IMR-90 (cell line): Measurements from ENCODE around the gene PLEKHH1. TPM values are rescaled to one million over a fixed set of nuclear protein-coding genes. Genes with fewer than 3 reads are reported as not detected.

Source experiments
- ATAC-seq: fragments of 200-7000 bp; cut with Tn5 transposase; 2 replicates; pipeline ENCODE4 v1.9.1; 2020; ENCODE audit warnings: low read depth, mild to moderate bottlenecking, moderate library complexity
- BruUV-seq: library from RNA; stranded (reverse); fragments of 400-500 nt; replicated peaks from 2 replicates; lab custom pipeline; 2021; lab: Mats Ljungman, UMichigan
- CTCF ChIA-PET: fragments of 300-600 bp; formaldehyde crosslinking; extraction: SDS; loops from one replicate; lab custom pipeline; 2021; ENCODE audit warnings: antibody characterized with exemption; lab: Yijun Ruan, JAX
- POLR2A ChIA-PET: fragments of 300-600 bp; sonication (Branson Sonifier 250); formaldehyde crosslinking; loops from one replicate; lab custom pipeline; 2022; ENCODE audit warnings: antibody characterized with exemption; ENCODE audit not compliant: unreplicated experiment; lab: Charles Lee
- DNase-seq: peaks from one replicate; pipeline ENCODE4 v3.0.0; 2013
- H2AFZ ChIP-seq: replicated peaks from 2 replicates; pipeline ENCODE3; 2013; ENCODE audit warnings: low read length, mild to moderate bottlenecking; ENCODE audit not compliant: poor library complexity
- H2AK5ac ChIP-seq: 2 replicates; pipeline ENCODE4 v1.6.1; 2013; ENCODE audit warnings: low read depth, low read length, inconsistent platforms
- H2AK9ac ChIP-seq: replicated peaks from 2 replicates; pipeline ENCODE3; 2013; ENCODE audit warnings: mild to moderate bottlenecking, low read depth, low read length, moderate library complexity; ENCODE audit not compliant: poor library complexity
- H2BK120ac ChIP-seq: 2 replicates; pipeline ENCODE4 v1.6.1; 2013; ENCODE audit warnings: low read depth, low read length, inconsistent platforms
- H2BK15ac ChIP-seq: 3 replicates; pipeline ENCODE4 v1.6.1; 2013; ENCODE audit warnings: low read depth, low read length, inconsistent platforms
- H2BK20ac ChIP-seq: 2 replicates; pipeline ENCODE4 v1.6.1; 2013; ENCODE audit warnings: low read depth, mild to moderate bottlenecking, inconsistent platforms, low read length, moderate library complexity
- H2BK5ac ChIP-seq: 2 replicates; pipeline ENCODE4 v1.6.1; 2013; ENCODE audit warnings: mild to moderate bottlenecking, low read depth, low read length, inconsistent platforms; ENCODE audit not compliant: poor library complexity, severe bottlenecking
- H3K14ac ChIP-seq: replicated peaks from 2 replicates; pipeline ENCODE4 v1.6.1; 2013; ENCODE audit warnings: low read depth, low read length, inconsistent platforms
- H3K18ac ChIP-seq: 2 replicates; pipeline ENCODE4 v1.6.1; 2013; ENCODE audit warnings: low read depth, low read length, control low read depth
- H3K23ac ChIP-seq: 2 replicates; pipeline ENCODE4 v1.6.1; 2013; ENCODE audit warnings: low read depth, low read length, inconsistent platforms
- H3K27ac ChIP-seq: 2 replicates; pipeline ENCODE4 v1.5.1; 2013; ENCODE audit warnings: mild to moderate bottlenecking, control low read depth, low read length; ENCODE audit not compliant: insufficient read depth
- H3K27me3 ChIP-seq: 2 replicates; pipeline ENCODE4 v1.6.1; 2013; ENCODE audit warnings: low read length; ENCODE audit not compliant: control insufficient read depth, insufficient read depth
- H3K36me3 ChIP-seq: 2 replicates; pipeline ENCODE4 v1.6.1; 2013; ENCODE audit warnings: low read length, mixed read lengths; ENCODE audit not compliant: control insufficient read depth, insufficient read depth
- H3K4ac ChIP-seq: 2 replicates; pipeline ENCODE4 v1.6.1; 2013; ENCODE audit warnings: low read depth, low read length, inconsistent platforms
- H3K4me1 ChIP-seq: 2 replicates; pipeline ENCODE4 v1.6.1; 2013; ENCODE audit warnings: low read length, mixed read lengths; ENCODE audit not compliant: control insufficient read depth, insufficient read depth
- H3K4me2 ChIP-seq: 2 replicates; pipeline ENCODE4 v1.6.1; 2013; ENCODE audit warnings: low read depth, mild to moderate bottlenecking, control low read depth, low read length, moderate library complexity
- H3K4me3 ChIP-seq: 2 replicates; pipeline ENCODE4 v1.5.1; 2013; ENCODE audit warnings: low read depth, mild to moderate bottlenecking, control low read depth, low read length, moderate library complexity; ENCODE audit not compliant: insufficient read depth
- H3K56ac ChIP-seq: 2 replicates; pipeline ENCODE4 v1.6.1; 2013; ENCODE audit warnings: low read length, inconsistent platforms; ENCODE audit not compliant: insufficient read depth; ENCODE audit errors: extremely low read depth
- H3K79me1 ChIP-seq, 2 experiments: 2 replicates each; pipeline ENCODE4 v1.6.1; 2013; ENCODE audit warnings: low read length in 2 of 2, inconsistent platforms in 1 of 2, low read depth in 1 of 2
- H3K9ac ChIP-seq: 2 replicates; pipeline ENCODE4 v1.6.1; 2013; ENCODE audit warnings: low read depth, low read length, control low read depth
- H3K9me1 ChIP-seq: 2 replicates; pipeline ENCODE4 v1.6.1; 2013; ENCODE audit warnings: low read length, inconsistent platforms; ENCODE audit not compliant: insufficient read depth
- H3K9me3 ChIP-seq: 2 replicates; pipeline ENCODE4 v1.6.1; 2013; ENCODE audit warnings: low read length; ENCODE audit not compliant: control insufficient read depth, insufficient read depth
- H4K20me1 ChIP-seq: 2 replicates; pipeline ENCODE4 v1.6.1; 2013; ENCODE audit warnings: low read length, inconsistent platforms; ENCODE audit not compliant: insufficient read depth
- H4K5ac ChIP-seq: 2 replicates; pipeline ENCODE4 v1.6.1; 2013; ENCODE audit warnings: mild to moderate bottlenecking, low read depth, low read length, control low read depth
- H4K8ac ChIP-seq, 2 experiments: 2 replicates each; pipeline ENCODE4 v1.6.1; 2013; ENCODE audit warnings: low read depth in 2 of 2, low read length in 2 of 2, control low read depth in 1 of 2, inconsistent platforms in 1 of 2
- H4K91ac ChIP-seq: 2 replicates; pipeline ENCODE4 v1.6.1; 2013; ENCODE audit warnings: low read depth, low read length, inconsistent platforms; ENCODE audit not compliant: insufficient read depth
- BHLHE40 ChIP-seq: fragments of 150-350 bp; IDR thresholded peaks from 2 replicates; pipeline ENCODE4 v1.6.1; 2016; ENCODE audit warnings: mild to moderate bottlenecking, low read depth, low read length
- CEBPB ChIP-seq: IDR thresholded peaks from 2 replicates; pipeline ENCODE4 v1.6.1; 2012; ENCODE audit warnings: low read depth, low read length, improper control_type of control experiment
- CHD1 ChIP-seq: IDR thresholded peaks from 2 replicates; pipeline ENCODE4 v1.6.1; 2012; ENCODE audit warnings: low read depth, low read length, improper control_type of control experiment
- CTCF ChIP-seq: conservative IDR thresholded peaks from 2 replicates; pipeline ENCODE4 v1.5.1; 2012; ENCODE audit warnings: mild to moderate bottlenecking, low read depth, low read length, improper control_type of control experiment
- ELK1 ChIP-seq: fragments of 150-350 bp; IDR thresholded peaks from 2 replicates; pipeline ENCODE4 v1.6.1; 2016; ENCODE audit warnings: low read depth, mild to moderate bottlenecking, low read length, moderate library complexity, borderline replicate concordance
- FOS ChIP-seq: fragments of 150-350 bp; IDR thresholded peaks from 2 replicates; pipeline ENCODE4 v1.6.1; 2016; ENCODE audit warnings: low read depth, low read length
- MAFK ChIP-seq: IDR thresholded peaks from 2 replicates; pipeline ENCODE4 v1.6.1; 2012; ENCODE audit warnings: low read depth, low read length, improper control_type of control experiment
- MAZ ChIP-seq: IDR thresholded peaks from 2 replicates; pipeline ENCODE4 v1.6.1; 2012; ENCODE audit warnings: low read depth, mild to moderate bottlenecking, low read length, improper control_type of control experiment, moderate library complexity, borderline replicate concordance
- MXI1 ChIP-seq: IDR thresholded peaks from 2 replicates; pipeline ENCODE4 v1.6.1; 2012; ENCODE audit warnings: low read depth, mild to moderate bottlenecking, low read length, moderate library complexity, borderline replicate concordance
- NFE2L2 ChIP-seq: fragments of 150-350 bp; IDR thresholded peaks from 2 replicates; pipeline ENCODE4 v1.6.1; 2016; ENCODE audit warnings: low read depth, mild to moderate bottlenecking, low read length
- POLR2A ChIP-seq: IDR thresholded peaks from 2 replicates; pipeline ENCODE4 v1.6.1; 2012; ENCODE audit warnings: mild to moderate bottlenecking, low read depth, low read length
- RAD21 ChIP-seq: IDR thresholded peaks from 2 replicates; pipeline ENCODE4 v1.6.1; 2012; ENCODE audit warnings: low read length, improper control_type of control experiment
- RCOR1 ChIP-seq: IDR thresholded peaks from 2 replicates; pipeline ENCODE4 v1.6.1; 2012; ENCODE audit warnings: mild to moderate bottlenecking, low read length, improper control_type of control experiment; ENCODE audit not compliant: insufficient replicate concordance
- RFX5 ChIP-seq: IDR thresholded peaks from 2 replicates; pipeline ENCODE4 v1.8.0; 2012; ENCODE audit warnings: low read depth, mild to moderate bottlenecking, low read length, moderate library complexity
- SMC3 ChIP-seq: fragments of 150-350 bp; IDR thresholded peaks from 2 replicates; pipeline ENCODE4 v1.6.1; 2016; ENCODE audit warnings: low read depth, mild to moderate bottlenecking, antibody characterized with exemption, low read length, moderate library complexity
- WGBS, 2 experiments: methylation state at CpG; one replicate each; pipeline versions ENCODE4 v1.1.5 to v1.1.7; 2013; ENCODE audit warnings: missing lambda C conversion rate in 2 of 2; ENCODE audit not compliant: insufficient read length in 1 of 2; ENCODE audit errors: extremely low coverage in 2 of 2; 5-methylcytosine and 5-hydroxymethylcytosine counted together
- dilution Hi-C: fragments of 300-500 bp; cut with HindIII; formaldehyde crosslinking; loops from one replicate; pipeline ENCODE4 v1.14.3; 2018; ENCODE audit warnings: low sequenced_read_pairs; ENCODE audit not compliant: unreplicated experiment
- in situ Hi-C: fragments of 300-500 bp; cut with MboI; formaldehyde crosslinking; loops from 3 replicates; pipeline ENCODE4 v1.14.3; 2019; ENCODE audit warnings: low sequenced_read_pairs, inconsistent platforms, mixed read lengths
- intact Hi-C: fragments of 100-400 bp; cut with micrococcal nuclease; formaldehyde crosslinking; loops from 2 replicates; pipeline ENCODE4 v1.10.0; 2022
- polyA plus RNA-seq, 3 experiments: library from polyadenylated mRNA; depleted of rRNA; stranded (reverse); fragments of >200 nt; gene quantifications; 2 replicates each; pipeline ENCODE4 v1.2.3, GENCODE V29; 2012; ENCODE audit warnings: low replicate concordance in 1 of 3
- total RNA-seq: library from RNA; depleted of rRNA; stranded (reverse); fragments of >200 nt; gene quantifications from 2 replicates; pipeline ENCODE4 v1.2.3, GENCODE V29; 2012
- TF ChIP-seq, protein P1 (sequence below): fragments of 150-350 bp; IDR thresholded peaks from 2 replicates; pipeline ENCODE4 v1.6.1; 2017; ENCODE audit warnings: mild to moderate bottlenecking, antibody characterized with exemption, low read length, low read depth

The PLEKHH1 gene
- total and polyA plus RNA-seq, 2 of the 4 experiments (the other 2 are of a cell fraction): under 0.01 to 0.34 TPM

GRCh38 chr14:67562776-67563150 is 29.7 kb downstream of the PLEKHH1 start:
- H2AFZ ChIP-seq: no peak overlapping the region
- H3K14ac ChIP-seq: no peak overlapping the region
- no peak overlapping the region for H2BK20ac ChIP-seq
- in situ Hi-C loops (no loop called here), dilution Hi-C loops (no loop called here), intact Hi-C loops (no loop called here)
- no peak overlapping the region for H2BK15ac ChIP-seq
- no peaks in the 10 kb centered on the region for H3K9me1 ChIP-seq
- 83% methylated on average over 1 of the region's 5 CpGs; no CpG with 5 or more reads in 1 of the 2 experiments for WGBS, 2 experiments
- no peak overlapping the region for H3K4me3 ChIP-seq
- no peak overlapping the region for H3K23ac ChIP-seq
- peaks cover 6% of the 10 kb centered on the region; the same call in 1 of the 2 replicates for H3K27me3 ChIP-seq
- H3K36me3 ChIP-seq: no peaks in the 10 kb centered on the region
- no peak overlapping the region for H2AK9ac ChIP-seq
- no peak overlapping the region for H3K9ac ChIP-seq
- TF ChIP-seq MAZ (no peak), RFX5 (no peak), POLR2A (no peak), CEBPB (no peak), RCOR1 (no peak), SMC3 (no peak), CTCF (no peak), NFE2L2 (no peak), BHLHE40 (no peak), MXI1 (no peak), FOS (no peak), MAFK (no peak), RAD21 (no peak), ELK1 (no peak), CHD1 (no peak)
- TF ChIP-seq, protein P1, sequence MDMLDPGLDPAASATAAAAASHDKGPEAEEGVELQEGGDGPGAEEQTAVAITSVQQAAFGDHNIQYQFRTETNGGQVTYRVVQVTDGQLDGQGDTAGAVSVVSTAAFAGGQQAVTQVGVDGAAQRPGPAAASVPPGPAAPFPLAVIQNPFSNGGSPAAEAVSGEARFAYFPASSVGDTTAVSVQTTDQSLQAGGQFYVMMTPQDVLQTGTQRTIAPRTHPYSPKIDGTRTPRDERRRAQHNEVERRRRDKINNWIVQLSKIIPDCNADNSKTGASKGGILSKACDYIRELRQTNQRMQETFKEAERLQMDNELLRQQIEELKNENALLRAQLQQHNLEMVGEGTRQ: no peak
- H2AK5ac ChIP-seq: no peak overlapping the region
- ChIA-PET CTCF (interaction anchor here (0.9 kb wide), 1 partner anchor 9 kb away, joined by 4 read pairs; no protein-coding TSS in a partner anchor), POLR2A (no interaction called here)
- H3K18ac ChIP-seq: no peak overlapping the region
- H2BK120ac ChIP-seq: no peak overlapping the region
- no peak overlapping the region for H3K56ac ChIP-seq
- no peaks in the 10 kb centered on the region for H4K20me1 ChIP-seq
- DNase-seq (no peak), ATAC-seq (no peak)
- H3K79me1 ChIP-seq: no peaks in the 10 kb centered on the region
- no peak overlapping the region for H4K8ac ChIP-seq
- no peak overlapping the region for H3K4ac ChIP-seq
- no peak overlapping the region for H4K5ac ChIP-seq
- H3K9me3 ChIP-seq: no peaks in the 10 kb centered on the region
- no TSS peak for BruUV-seq
- H3K4me2 ChIP-seq: no peak overlapping the region
- H3K4me1 ChIP-seq: no peaks in the 10 kb centered on the region
- H2BK5ac ChIP-seq: no peak overlapping the region
- no peak overlapping the region for H3K27ac ChIP-seq
- no peak overlapping the region for H4K91ac ChIP-seq
